ENCODE measurements around the gene SGIP1.

The SGIP1 gene

DNA sequence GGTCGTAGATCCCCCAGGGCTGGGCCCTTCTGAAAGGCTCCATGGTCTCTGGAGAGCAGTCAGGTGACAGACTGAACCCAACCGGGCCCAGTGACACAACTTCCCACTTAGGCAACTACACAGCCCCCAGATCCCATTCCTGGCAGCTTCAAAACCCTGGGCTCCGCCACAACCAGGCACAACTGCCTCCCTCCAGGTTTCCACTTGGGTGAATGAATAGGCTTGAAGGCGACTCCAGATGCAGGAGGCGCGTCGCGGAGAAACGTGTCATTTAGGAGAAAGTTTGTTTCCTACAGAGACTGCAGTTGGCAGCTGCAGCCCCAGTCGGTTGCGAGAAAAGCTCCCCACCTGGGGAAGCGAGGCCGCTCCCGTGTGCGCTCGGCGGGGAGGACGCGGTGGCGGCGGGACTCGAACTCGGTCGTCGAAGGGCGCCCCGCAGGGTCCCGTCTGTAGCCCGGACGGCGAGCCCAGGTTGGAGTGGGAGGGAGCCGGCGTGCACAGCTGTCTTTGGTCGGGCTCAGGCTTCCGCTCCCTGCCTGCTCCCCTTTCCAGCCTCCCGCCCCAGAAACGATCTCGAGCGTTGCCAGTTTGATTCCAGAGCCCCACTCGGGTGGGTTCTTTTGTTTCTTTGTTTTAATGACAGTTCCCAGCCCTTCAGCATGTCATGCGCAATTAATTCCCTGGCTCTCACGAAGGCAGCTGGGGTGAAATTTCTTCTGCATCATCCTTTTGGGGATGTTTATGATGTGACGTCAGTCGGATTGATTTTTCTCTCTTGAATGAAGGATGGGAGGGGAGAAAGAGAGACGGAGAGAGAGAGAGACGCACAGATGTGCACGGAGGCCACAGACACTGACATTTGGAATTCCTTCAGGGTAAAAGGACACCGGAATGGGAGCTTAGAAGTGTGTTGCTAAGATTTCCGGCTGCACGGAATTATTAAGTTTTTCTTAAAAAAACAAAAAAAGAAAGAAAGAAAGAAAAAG is 862 bp upstream of the SGIP1 start:
- Mint-ChIP-seq H3K4me1 (ENCODE audit: low read depth) (peaks cover 9% of the 10 kb centered on the region), H3K9me3 (no peaks in the 10 kb centered on the region), H3K27ac (peak overlapping the region; percentile 12), H3K36me3 (ENCODE audit: low read depth) (no peaks in the 10 kb centered on the region), H3K4me3 (peak overlapping the region; percentile 80), H3K27me3 (ENCODE audit: low read depth) (peaks cover 59% of the 10 kb centered on the region)

- no peaks in the 10 kb centered on the region for H3K9me3 Mint-ChIP-seq
- no peak overlapping the region for H3K4me3 Mint-ChIP-seq
- H3K27me3 Mint-ChIP-seq (ENCODE audit: low read depth), result peaks cover 61% of the 10 kb centered on the region
- no peaks in the 10 kb centered on the region for H3K36me3 Mint-ChIP-seq (ENCODE audit: low read depth)
- no peak overlapping the region for H3K27ac Mint-ChIP-seq
- H3K4me1 Mint-ChIP-seq (ENCODE audit: low read depth), result peaks cover 9% of the 10 kb centered on the region
Observed at GRCh38 chr1:66535061-66535460, 1.1 kb downstream of the SGIP1 start.

- Mint-ChIP-seq H3K27ac (no peak overlapping the region), H3K4me3 (no peak overlapping the region), H3K4me1 (ENCODE audit: low read depth) (peaks cover 9% of the 10 kb centered on the region), H3K27me3 (ENCODE audit: low read depth) (peaks cover 61% of the 10 kb centered on the region), H3K36me3 (ENCODE audit: low read depth) (no peaks in the 10 kb centered on the region), H3K9me3 (no peaks in the 10 kb centered on the region)
Observed at GRCh38 chr1:66535853-66536252, 1.9 kb downstream of the SGIP1 start.

GRCh38 chr1:66537718-66538117 is 3.8 kb downstream of the SGIP1 start:
- Mint-ChIP-seq H3K9me3 (no peaks in the 10 kb centered on the region), H3K27ac (no peak overlapping the region), H3K36me3 (ENCODE audit: low read depth) (no peaks in the 10 kb centered on the region), H3K27me3 (ENCODE audit: low read depth) (peaks cover 44% of the 10 kb centered on the region), H3K4me1 (ENCODE audit: low read depth) (peaks cover 5% of the 10 kb centered on the region), H3K4me3 (no peak overlapping the region)

- H3K9me3 Mint-ChIP-seq, result no peaks in the 10 kb centered on the region
- H3K36me3 Mint-ChIP-seq (ENCODE audit: low read depth), result no peaks in the 10 kb centered on the region
- H3K4me1 Mint-ChIP-seq (ENCODE audit: low read depth), result no peaks in the 10 kb centered on the region
- no peak overlapping the region for H3K27ac Mint-ChIP-seq
- no peak overlapping the region for H3K4me3 Mint-ChIP-seq
- peaks cover 26% of the 10 kb centered on the region for H3K27me3 Mint-ChIP-seq (ENCODE audit: low read depth)
Observed at GRCh38 chr1:66539491-66539890, 5.5 kb downstream of the SGIP1 start.

DNA sequence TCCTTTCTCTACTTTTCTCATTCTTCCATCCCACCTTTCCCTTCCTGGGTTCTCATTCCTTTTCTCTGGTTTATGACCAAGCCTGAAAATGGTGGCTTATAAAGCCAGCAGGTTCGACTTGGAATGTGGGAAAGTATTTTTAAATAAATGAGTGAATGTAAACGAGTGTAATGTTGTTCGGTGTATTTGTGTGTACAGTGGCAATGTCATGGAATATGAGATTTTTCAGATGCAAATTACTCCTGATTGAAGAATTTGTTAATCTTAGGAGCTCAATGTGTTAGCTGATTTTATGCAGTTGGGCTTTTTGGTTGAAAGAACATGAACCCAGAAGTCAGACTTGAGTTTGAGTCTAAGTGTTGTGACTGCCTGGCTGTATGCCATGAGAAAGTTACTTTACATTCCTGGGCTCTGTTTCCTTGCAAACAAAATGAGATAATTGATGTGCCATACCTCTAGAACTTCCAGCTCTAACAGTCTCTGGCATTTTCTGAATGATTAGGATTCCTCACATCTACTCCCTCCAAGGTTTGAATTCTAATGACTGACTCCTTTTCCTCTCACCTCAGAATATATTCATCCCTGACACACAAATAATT is 6.6 kb downstream of the SGIP1 start:
- Mint-ChIP-seq H3K4me1 (ENCODE audit: low read depth) (no peaks in the 10 kb centered on the region), H3K9me3 (no peaks in the 10 kb centered on the region), H3K27me3 (ENCODE audit: low read depth) (peaks cover 19% of the 10 kb centered on the region), H3K27ac (no peak overlapping the region), H3K36me3 (ENCODE audit: low read depth) (no peaks in the 10 kb centered on the region), H3K4me3 (no peak overlapping the region)

DNA sequence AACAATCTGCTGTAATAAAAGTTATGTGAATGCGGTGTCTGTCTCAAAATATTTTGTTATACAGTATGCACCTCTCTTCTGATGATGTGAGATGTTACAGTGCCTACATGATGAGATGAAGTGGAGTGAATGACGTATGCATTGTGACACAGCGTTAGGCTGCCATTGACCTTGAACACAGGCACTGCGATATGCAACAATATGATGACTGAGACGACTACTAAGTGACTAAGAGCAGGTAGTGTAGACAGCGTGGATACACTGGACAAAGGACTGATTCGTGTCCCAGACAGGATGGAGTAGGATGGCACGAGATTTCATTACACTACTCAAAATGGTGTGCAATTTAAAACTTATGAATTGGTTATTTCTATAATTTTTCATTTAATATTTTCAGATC is 8.4 kb downstream of the SGIP1 start:
- Mint-ChIP-seq H3K4me1 (ENCODE audit: low read depth) (no peaks in the 10 kb centered on the region), H3K4me3 (no peak overlapping the region), H3K27ac (no peak overlapping the region), H3K36me3 (ENCODE audit: low read depth) (no peaks in the 10 kb centered on the region), H3K9me3 (no peaks in the 10 kb centered on the region), H3K27me3 (ENCODE audit: low read depth) (peaks cover 15% of the 10 kb centered on the region)

- no peak overlapping the region for H3K27ac Mint-ChIP-seq
- H3K4me1 Mint-ChIP-seq (ENCODE audit: low read depth), result no peaks in the 10 kb centered on the region
- no peaks in the 10 kb centered on the region for H3K9me3 Mint-ChIP-seq
- H3K4me3 Mint-ChIP-seq, result no peak overlapping the region
- no peaks in the 10 kb centered on the region for H3K36me3 Mint-ChIP-seq (ENCODE audit: low read depth)
- H3K27me3 Mint-ChIP-seq (ENCODE audit: low read depth), result peaks cover 21% of the 10 kb centered on the region
Observed at GRCh38 chr1:66542811-66543767, 9.1 kb downstream of the SGIP1 start.

DNA sequence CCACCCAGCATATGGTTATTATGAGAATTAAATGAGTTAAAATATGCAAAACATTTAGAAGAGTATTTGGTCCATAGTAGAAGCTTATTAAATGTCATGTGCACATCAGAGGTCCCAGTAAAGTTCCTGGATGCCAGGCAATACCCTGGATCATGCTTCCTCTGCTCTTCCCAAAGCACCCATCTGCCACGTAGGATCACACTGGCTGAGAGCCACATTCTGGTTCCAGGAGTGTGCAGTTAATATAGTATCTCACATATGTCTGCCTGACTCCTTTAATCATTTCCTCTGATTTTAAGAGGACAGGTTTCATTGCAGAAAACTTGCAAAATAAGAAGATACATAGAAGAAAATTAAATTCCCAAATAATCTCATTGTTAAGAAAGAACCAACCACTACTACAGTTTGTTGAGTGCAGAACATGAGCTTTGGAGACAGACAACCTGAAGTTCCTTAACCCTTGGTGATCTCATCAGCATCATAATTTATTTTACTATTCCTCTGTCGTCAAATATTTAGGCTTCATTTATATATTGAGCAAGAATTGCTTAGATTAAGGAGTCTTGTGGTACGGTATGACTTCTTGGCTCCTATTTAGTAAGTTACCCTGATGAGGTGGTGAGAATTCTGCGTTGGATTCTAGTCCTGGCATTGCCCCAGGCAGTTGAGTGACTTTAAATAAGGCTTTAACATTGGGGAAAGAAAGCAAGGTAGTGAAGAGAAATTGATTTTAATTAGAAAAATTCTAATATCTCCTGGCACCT is 12.3 kb downstream of the SGIP1 start:
- Mint-ChIP-seq H3K36me3 (ENCODE audit: low read depth) (no peaks in the 10 kb centered on the region), H3K4me3 (no peak overlapping the region), H3K27ac (no peak overlapping the region), H3K27me3 (ENCODE audit: low read depth) (peaks cover 7% of the 10 kb centered on the region), H3K4me1 (ENCODE audit: low read depth) (no peaks in the 10 kb centered on the region), H3K9me3 (no peaks in the 10 kb centered on the region)

- no peak overlapping the region for H3K27ac Mint-ChIP-seq
- H3K36me3 Mint-ChIP-seq (ENCODE audit: low read depth), result no peaks in the 10 kb centered on the region
- peaks cover 11% of the 10 kb centered on the region for H3K27me3 Mint-ChIP-seq (ENCODE audit: low read depth)
- no peaks in the 10 kb centered on the region for H3K9me3 Mint-ChIP-seq
- H3K4me1 Mint-ChIP-seq (ENCODE audit: low read depth), result no peaks in the 10 kb centered on the region
- H3K4me3 Mint-ChIP-seq, result no peak overlapping the region
Observed at GRCh38 chr1:66549017-66549416, 15.1 kb downstream of the SGIP1 start.

DNA sequence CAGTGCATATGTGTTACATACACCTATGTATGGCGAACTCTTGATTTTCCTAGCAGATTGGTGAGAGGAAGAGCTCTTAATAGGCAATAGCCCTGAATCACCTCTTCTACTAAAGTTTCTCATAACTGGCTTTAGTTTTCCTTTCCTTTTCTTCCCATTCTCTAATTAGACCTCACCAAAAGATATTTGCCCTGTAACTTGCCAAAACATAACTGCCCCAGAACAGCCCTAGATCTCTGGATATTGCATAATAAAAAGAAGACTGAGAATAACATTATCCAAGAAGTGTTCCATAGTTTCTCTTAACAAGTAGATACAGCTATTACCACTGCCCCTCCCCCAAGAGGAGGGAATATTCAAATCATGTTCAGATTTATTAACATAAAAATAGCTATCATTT is 16.3 kb downstream of the SGIP1 start:
- Mint-ChIP-seq H3K4me1 (ENCODE audit: low read depth) (no peaks in the 10 kb centered on the region), H3K27ac (no peak overlapping the region), H3K27me3 (ENCODE audit: low read depth) (peaks cover 16% of the 10 kb centered on the region), H3K4me3 (no peak overlapping the region), H3K36me3 (ENCODE audit: low read depth) (no peaks in the 10 kb centered on the region), H3K9me3 (no peaks in the 10 kb centered on the region)

DNA sequence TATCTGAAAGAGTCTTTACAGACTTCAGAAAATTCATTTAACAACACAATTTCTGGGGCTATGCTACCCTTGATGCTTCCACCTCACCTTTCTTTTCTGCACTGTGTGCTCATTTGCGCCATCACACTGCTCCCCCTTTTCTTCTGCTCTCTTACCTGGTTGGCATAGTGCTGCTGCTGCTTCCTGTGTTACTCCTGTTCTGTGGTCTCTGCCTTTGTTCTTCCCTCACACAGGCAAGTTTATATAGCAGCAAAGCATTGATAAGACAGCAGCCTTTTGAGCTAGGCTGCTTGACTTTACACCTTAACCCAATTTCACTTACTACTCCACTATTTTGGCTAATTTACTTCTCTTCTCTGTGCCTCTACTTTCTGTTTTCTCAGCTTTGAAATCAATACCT is 18.3 kb downstream of the SGIP1 start:
- Mint-ChIP-seq H3K4me3 (no peak overlapping the region), H3K27ac (no peak overlapping the region), H3K9me3 (no peaks in the 10 kb centered on the region), H3K36me3 (ENCODE audit: low read depth) (no peaks in the 10 kb centered on the region), H3K27me3 (ENCODE audit: low read depth) (peaks cover 15% of the 10 kb centered on the region), H3K4me1 (ENCODE audit: low read depth) (no peaks in the 10 kb centered on the region)

DNA sequence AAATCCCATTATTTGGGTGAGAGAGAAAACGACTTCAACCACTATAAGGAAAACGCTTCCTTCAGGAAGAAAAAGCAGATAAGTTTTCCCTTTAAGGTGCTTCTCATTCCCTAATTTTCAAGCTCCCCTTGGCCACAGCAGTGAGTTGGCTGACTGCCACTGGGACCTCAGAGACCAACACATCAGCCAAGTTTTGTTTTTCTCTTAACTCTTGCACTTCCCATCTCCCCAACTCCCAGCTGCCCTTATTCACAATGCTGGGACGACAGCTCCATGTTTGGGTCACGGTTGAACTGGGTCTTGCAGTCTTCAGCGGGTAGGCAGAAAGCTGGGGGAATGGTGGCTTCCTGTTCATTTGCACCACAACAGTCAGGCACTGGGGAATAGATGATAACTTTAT is 18.9 kb downstream of the SGIP1 start:
- H3K4me1 Mint-ChIP-seq (ENCODE audit: low read depth), result no peaks in the 10 kb centered on the region
- H3K27me3 Mint-ChIP-seq (ENCODE audit: low read depth), result peaks cover 10% of the 10 kb centered on the region
- H3K36me3 Mint-ChIP-seq (ENCODE audit: low read depth), result no peaks in the 10 kb centered on the region
- H3K27ac Mint-ChIP-seq, result no peak overlapping the region
- no peak overlapping the region for H3K4me3 Mint-ChIP-seq
- H3K9me3 Mint-ChIP-seq, result no peaks in the 10 kb centered on the region

DNA sequence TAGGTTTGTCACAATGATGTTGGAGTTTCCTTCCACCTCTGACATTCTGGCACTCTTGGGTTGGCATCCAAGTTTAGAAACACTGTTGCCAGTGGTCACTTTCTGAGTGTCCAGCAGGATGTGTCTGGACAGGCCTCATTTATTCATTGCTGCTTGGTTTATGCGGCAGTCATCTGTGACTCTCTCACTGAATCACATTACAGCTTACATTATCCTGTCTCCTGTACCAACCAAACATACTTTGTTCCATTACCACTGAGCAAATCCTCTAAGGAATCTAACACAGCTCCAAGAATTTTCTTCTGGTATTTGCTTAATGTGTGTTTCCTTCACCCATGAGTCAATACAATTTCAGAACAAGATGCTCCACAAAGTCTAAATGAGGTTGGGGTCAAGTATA is 19.9 kb downstream of the SGIP1 start:
- peaks cover 9% of the 10 kb centered on the region for H3K27me3 Mint-ChIP-seq (ENCODE audit: low read depth)
- no peak overlapping the region for H3K27ac Mint-ChIP-seq
- no peaks in the 10 kb centered on the region for H3K9me3 Mint-ChIP-seq
- H3K4me1 Mint-ChIP-seq (ENCODE audit: low read depth), result no peaks in the 10 kb centered on the region
- H3K36me3 Mint-ChIP-seq (ENCODE audit: low read depth), result no peaks in the 10 kb centered on the region
- H3K4me3 Mint-ChIP-seq, result no peak overlapping the region
